HG03045 (cell line): Measurements from ENCODE around the gene TXNDC17.
"Not testable (repeated sequence)": the region's sequence is repeated elsewhere in the genome, so short reads cannot be mapped to it uniquely, and the experiment has no call there.

Experiments used
- ATAC-seq: cut with Tn5 transposase; IDR thresholded peaks from one replicate; pipeline ENCODE4 v1.9.1; 2021; ENCODE audit warnings: mild to moderate bottlenecking, moderate library complexity; ENCODE audit not compliant: unreplicated experiment

TXNDC17 gene

GRCh38 chr17:6636616-6637457, 4.0 kb upstream of the TXNDC17 start:
- ATAC-seq = no peak

- ATAC-seq = no peak
Observed at GRCh38 chr17:6637458-6637840, 3.4 kb upstream of the TXNDC17 start.

- ATAC-seq = no peak
Observed at GRCh38 chr17:6638046-6638908, 2.6 kb upstream of the TXNDC17 start.

GRCh38 chr17:6639014-6639585, 1.8 kb upstream of the TXNDC17 start:
- ATAC-seq = no peak

- no peak for ATAC-seq
Observed at GRCh38 chr17:6639586-6640535, 999 bp upstream of the TXNDC17 start.

- peak; percentile 16 for ATAC-seq
Observed at GRCh38 chr17:6641247-6641863, 495 bp downstream of the TXNDC17 start.

- no peak for ATAC-seq
Observed at GRCh38 chr17:6642592-6642991, 1.7 kb downstream of the TXNDC17 start.

GRCh38 chr17:6643451-6644125, 2.7 kb downstream of the TXNDC17 start:
- no peak for ATAC-seq

- ATAC-seq = no peak
Observed at GRCh38 chr17:6648181-6648580, 7.3 kb downstream of the TXNDC17 start.

GRCh38 chr17:6651354-6651918, 10.6 kb downstream of the TXNDC17 start, which contains the start of the genes C17orf100 and MED31:
TSS of gene C17orf100 (plus strand) at chr17:6651762. CDS start at chr17:6651914, 152 bp downstream.
TSS of gene MED31 (minus strand) at chr17:6651605. CDS start at chr17:6651528, 77 bp downstream.
- peak; percentile 91 for ATAC-seq

- peak; percentile 10 for ATAC-seq
Observed at GRCh38 chr17:6651919-6652452, 11.1 kb downstream of the TXNDC17 start.

GRCh38 chr17:6654841-6655731, 14.2 kb downstream of the TXNDC17 start:
- no peak for ATAC-seq

GRCh38 chr17:6655732-6656361, 15.0 kb downstream of the TXNDC17 start:
- not testable (repeated sequence) for ATAC-seq

GRCh38 chr17:6656797-6657632, 16.2 kb downstream of the TXNDC17 start:
- not testable (repeated sequence) for ATAC-seq

GRCh38 chr17:6657633-6658287, 16.9 kb downstream of the TXNDC17 start:
- ATAC-seq = no peak

- not testable (repeated sequence) for ATAC-seq
Observed at GRCh38 chr17:6658411-6658810, 17.6 kb downstream of the TXNDC17 start.
